ENCODE data around the gene SCMH1.
"Not testable (repeated sequence)": the region's sequence is repeated elsewhere in the genome, so short reads cannot be mapped to it uniquely, and the experiment has no call there.

SCMH1 gene

GRCh38 chr1:41152622-41153044, 89.5 kb downstream of the SCMH1 start:
- peak; percentile 28 for DNase-seq (ENCODE audit: low spot score)

- DNase-seq (ENCODE audit: low spot score): no peak
Observed at GRCh38 chr1:41151846-41152245, 90.3 kb downstream of the SCMH1 start.

GRCh38 chr1:41149570-41149969, 92.5 kb downstream of the SCMH1 start:
- DNase-seq (ENCODE audit: low spot score): no peak

- no peak for DNase-seq (ENCODE audit: low spot score)
Observed at GRCh38 chr1:41144285-41144684, 97.8 kb downstream of the SCMH1 start.

- no peak for DNase-seq (ENCODE audit: low spot score)
Observed at GRCh38 chr1:41138549-41138948, 103.6 kb downstream of the SCMH1 start.

GRCh38 chr1:41135196-41135947, 106.7 kb downstream of the SCMH1 start:
- DNase-seq (ENCODE audit: low spot score): no peak

GRCh38 chr1:41134325-41134724, 107.8 kb downstream of the SCMH1 start:
- DNase-seq (ENCODE audit: low spot score): not testable (repeated sequence)

GRCh38 chr1:41122851-41123518, 119.1 kb downstream of the SCMH1 start:
- peak; percentile 52 for DNase-seq (ENCODE audit: low spot score)

GRCh38 chr1:41122148-41122547, 120.0 kb downstream of the SCMH1 start:
- no peak for DNase-seq (ENCODE audit: low spot score)

- no peak for DNase-seq (ENCODE audit: low spot score)
Observed at GRCh38 chr1:41118645-41119044, 123.5 kb downstream of the SCMH1 start.

- DNase-seq (ENCODE audit: low spot score): not testable (repeated sequence)
Observed at GRCh38 chr1:41117241-41117640, 124.9 kb downstream of the SCMH1 start.

GRCh38 chr1:41110736-41111135, 131.4 kb downstream of the SCMH1 start:
- DNase-seq (ENCODE audit: low spot score): no peak

- DNase-seq (ENCODE audit: low spot score): no peak
Observed at GRCh38 chr1:41110286-41110685, 131.8 kb downstream of the SCMH1 start.

GRCh38 chr1:41109310-41110197, 132.6 kb downstream of the SCMH1 start:
- DNase-seq (ENCODE audit: low spot score): peak; percentile 46

- DNase-seq (ENCODE audit: low spot score): no peak
Observed at GRCh38 chr1:41108696-41109275, 133.3 kb downstream of the SCMH1 start.

- DNase-seq (ENCODE audit: low spot score): no peak
Observed at GRCh38 chr1:41103766-41104165, 138.3 kb downstream of the SCMH1 start.

GRCh38 chr1:41102653-41103052, 139.5 kb downstream of the SCMH1 start:
- DNase-seq (ENCODE audit: low spot score): no peak

GRCh38 chr1:41101950-41102607, 140.0 kb downstream of the SCMH1 start:
- peak; percentile 41 for DNase-seq (ENCODE audit: low spot score)

- DNase-seq (ENCODE audit: low spot score): no peak
Observed at GRCh38 chr1:41101076-41101475, 141.0 kb downstream of the SCMH1 start.

GRCh38 chr1:41100170-41100569, 141.9 kb downstream of the SCMH1 start:
- DNase-seq (ENCODE audit: low spot score): no peak

GRCh38 chr1:41098730-41099460, 143.2 kb downstream of the SCMH1 start:
- DNase-seq (ENCODE audit: low spot score): no peak

All from hepatic stellate cell (primary cell).